Sigmoid colon (tissue), 4 donors: Measurements from ENCODE around the gene CRB2.

Source experiments
- EP300 ChIP-seq, 4 donors: sonication (generic); formaldehyde crosslinking; IDR thresholded peaks; one replicate each; pipeline ENCODE4 v1.6.1; 2017; ENCODE audit warnings: antibody characterized with exemption in 4 of 4
- POLR2A ChIP-seq, 2 donors: fragments of 450-650 bp; IDR thresholded peaks; one replicate each; pipeline ENCODE4 v1.6.1; 2016; ENCODE audit warnings: antibody characterized with exemption in 2 of 2, mild to moderate bottlenecking in 2 of 2, moderate library complexity in 2 of 2
- POLR2AphosphoS5 ChIP-seq, 4 donors: sonication (generic); formaldehyde crosslinking; IDR thresholded peaks; one replicate each; pipeline ENCODE4 v1.6.1; 2017; ENCODE audit warnings: antibody characterized with exemption in 4 of 4
- TF ChIP-seq, protein P1 (sequence below), 4 experiments: fragments of 450-650 bp in 3 of 4; fragments of 200-600 bp in 1 of 4; IDR thresholded peaks; one replicate each; pipeline ENCODE4 v1.5.1; 2016 to 2019; ENCODE audit warnings: antibody characterized with exemption in 4 of 4, mild to moderate bottlenecking in 3 of 4, moderate library complexity in 2 of 4

DNA sequence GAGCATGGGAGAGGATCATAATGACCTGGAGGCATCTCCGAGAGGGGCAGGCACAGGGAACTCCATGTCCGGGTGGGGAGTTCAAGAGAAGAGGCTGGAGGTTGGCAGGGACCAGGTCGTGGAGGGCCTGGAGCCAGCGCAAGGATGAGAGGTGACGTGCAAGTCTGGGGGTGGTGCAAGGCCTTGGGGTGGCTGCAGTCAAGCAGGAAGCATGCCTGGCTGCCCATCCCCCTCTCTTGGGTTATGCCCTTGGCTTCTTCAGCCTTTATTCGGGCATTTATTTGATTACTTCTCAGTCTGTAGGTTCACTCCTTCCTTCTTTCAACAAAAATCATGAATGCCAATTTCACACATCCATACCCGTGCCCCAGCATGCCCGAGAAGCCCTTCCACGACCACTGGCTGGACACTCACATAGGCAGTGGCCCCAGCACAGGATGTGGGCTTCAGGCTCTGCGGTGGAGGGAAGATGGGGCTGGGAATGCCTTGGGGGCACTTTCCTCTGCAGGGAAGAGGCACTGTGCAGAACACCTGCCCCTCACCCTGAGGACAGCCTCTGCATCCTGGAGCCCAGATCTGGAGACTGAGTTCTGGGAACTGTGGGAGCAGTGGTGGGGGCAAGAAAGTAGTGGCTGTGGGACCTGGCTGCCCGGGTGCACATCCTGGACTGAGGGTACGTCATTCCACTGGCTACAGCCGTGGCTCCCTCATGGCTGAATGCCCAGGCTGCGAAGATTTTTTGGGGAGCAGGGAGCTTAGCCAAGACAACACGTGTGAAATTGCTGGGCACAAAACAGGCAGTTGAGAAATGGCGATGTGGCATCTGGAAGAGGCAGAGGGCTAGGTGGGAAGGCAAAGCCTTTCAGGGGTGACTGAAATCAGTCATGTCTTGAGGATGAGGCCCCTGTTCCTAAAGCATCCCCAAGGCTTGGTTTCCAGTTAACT is 38.6 kb downstream of the CRB2 start:
- TF ChIP-seq EP300 (IDR thresholded peaks at IDR 0.05) (no peak), POLR2A (IDR thresholded peaks at IDR 0.05) (no peak), POLR2AphosphoS5 (IDR thresholded peaks at IDR 0.05) (no peak)
- TF ChIP-seq, protein P1, sequence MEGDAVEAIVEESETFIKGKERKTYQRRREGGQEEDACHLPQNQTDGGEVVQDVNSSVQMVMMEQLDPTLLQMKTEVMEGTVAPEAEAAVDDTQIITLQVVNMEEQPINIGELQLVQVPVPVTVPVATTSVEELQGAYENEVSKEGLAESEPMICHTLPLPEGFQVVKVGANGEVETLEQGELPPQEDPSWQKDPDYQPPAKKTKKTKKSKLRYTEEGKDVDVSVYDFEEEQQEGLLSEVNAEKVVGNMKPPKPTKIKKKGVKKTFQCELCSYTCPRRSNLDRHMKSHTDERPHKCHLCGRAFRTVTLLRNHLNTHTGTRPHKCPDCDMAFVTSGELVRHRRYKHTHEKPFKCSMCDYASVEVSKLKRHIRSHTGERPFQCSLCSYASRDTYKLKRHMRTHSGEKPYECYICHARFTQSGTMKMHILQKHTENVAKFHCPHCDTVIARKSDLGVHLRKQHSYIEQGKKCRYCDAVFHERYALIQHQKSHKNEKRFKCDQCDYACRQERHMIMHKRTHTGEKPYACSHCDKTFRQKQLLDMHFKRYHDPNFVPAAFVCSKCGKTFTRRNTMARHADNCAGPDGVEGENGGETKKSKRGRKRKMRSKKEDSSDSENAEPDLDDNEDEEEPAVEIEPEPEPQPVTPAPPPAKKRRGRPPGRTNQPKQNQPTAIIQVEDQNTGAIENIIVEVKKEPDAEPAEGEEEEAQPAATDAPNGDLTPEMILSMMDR (IDR thresholded peaks at IDR 0.05) = no peak
